GM23338 (cell line): ENCODE data around the gene MAP4K1. TPM values are rescaled to one million over a fixed set of nuclear protein-coding genes. Genes with fewer than 3 reads are reported as not detected.

Source experiments
- ATAC-seq: fragments of 200-7000 bp; cut with Tn5 transposase; 3 replicates; pipeline ENCODE4 v1.9.1; 2020
- DNase-seq: peaks from one replicate; pipeline ENCODE4 v3.0.0-alpha.2; 2015; ENCODE audit warnings: low spot score
- H2AFZ ChIP-seq: fragments of 200-600 bp; sonication (generic); 2 replicates; pipeline ENCODE4 v1.8.0; 2016; ENCODE audit warnings: antibody characterized with exemption, mild to moderate bottlenecking, moderate library complexity
- H3F3A ChIP-seq: fragments of 200-600 bp; sonication (generic); replicated peaks from 2 replicates; pipeline ENCODE4 v1.8.0; 2017; ENCODE audit warnings: antibody characterized with exemption, mixed run types, low read depth
- H3K27ac ChIP-seq: fragments of 200-600 bp; sonication (generic); 2 replicates; pipeline ENCODE4 v1.6.1; 2016; ENCODE audit warnings: low read depth
- H3K27me3 ChIP-seq: fragments of 200-600 bp; sonication (generic); 2 replicates; pipeline ENCODE4 v1.8.0; 2016; ENCODE audit warnings: mild to moderate bottlenecking, mixed run types, moderate library complexity; ENCODE audit not compliant: insufficient read depth
- H3K36me3 ChIP-seq: fragments of 200-600 bp; sonication (generic); 2 replicates; pipeline ENCODE4 v1.8.0; 2016; ENCODE audit warnings: mild to moderate bottlenecking; ENCODE audit not compliant: insufficient read depth
- H3K4me1 ChIP-seq: fragments of 200-600 bp; sonication (generic); 2 replicates; pipeline ENCODE4 v1.8.0; 2016; ENCODE audit warnings: mild to moderate bottlenecking, moderate library complexity; ENCODE audit not compliant: insufficient read depth
- H3K4me2 ChIP-seq: fragments of 200-600 bp; sonication (generic); 2 replicates; pipeline ENCODE4 v1.7.1; 2017; ENCODE audit warnings: mixed run types
- H3K4me3 ChIP-seq: fragments of 200-600 bp; sonication (generic); 2 replicates; pipeline ENCODE4 v1.6.1; 2016; ENCODE audit warnings: mixed run types
- H3K79me2 ChIP-seq: fragments of 200-600 bp; sonication (generic); replicated peaks from 2 replicates; pipeline ENCODE4 v1.8.0; 2017; ENCODE audit warnings: mild to moderate bottlenecking; ENCODE audit not compliant: insufficient read depth
- H3K9me2 ChIP-seq: fragments of 200-600 bp; sonication (generic); 2 replicates; pipeline ENCODE4 v1.8.0; 2017; ENCODE audit not compliant: insufficient read depth
- H4K20me1 ChIP-seq: fragments of 200-600 bp; sonication (generic); replicated peaks from 2 replicates; pipeline ENCODE4 v1.8.0; 2017; ENCODE audit warnings: mild to moderate bottlenecking; ENCODE audit not compliant: insufficient read depth
- H3K27ac Mint-ChIP-seq: 2 replicates; pipeline ENCODE4 v1.8.0; 2020; ENCODE audit warnings: inconsistent platforms, mild to moderate bottlenecking, moderate library complexity, mixed read lengths
- H3K27me3 Mint-ChIP-seq: 3 replicates; pipeline ENCODE4 v1.8.0; 2022; ENCODE audit warnings: low read depth, mild to moderate bottlenecking, moderate library complexity, mixed read lengths, inconsistent platforms; ENCODE audit not compliant: insufficient read depth, poor library complexity
- H3K36me3 Mint-ChIP-seq: 3 replicates; pipeline ENCODE4 v1.8.0; 2021; ENCODE audit warnings: low read depth, mild to moderate bottlenecking, inconsistent platforms, moderate library complexity, mixed read lengths
- H3K4me1 Mint-ChIP-seq: 3 replicates; pipeline ENCODE4 v1.8.0; 2020; ENCODE audit warnings: mild to moderate bottlenecking, inconsistent platforms, mixed read lengths
- H3K4me3 Mint-ChIP-seq: 3 replicates; pipeline ENCODE4 v1.8.0; 2021; ENCODE audit warnings: moderate library complexity, mild to moderate bottlenecking, inconsistent platforms, mixed read lengths
- H3K9me3 Mint-ChIP-seq: 3 replicates; pipeline ENCODE4 v1.8.0; 2020; ENCODE audit warnings: moderate library complexity, mild to moderate bottlenecking, inconsistent platforms, mixed read lengths
- CREB1 ChIP-seq: fragments of 250-450 bp; sonication (Bioruptor Pico); IDR thresholded peaks from 2 replicates; pipeline ENCODE4 v1.5.0; 2020; ENCODE audit warnings: low read depth, mild to moderate bottlenecking, moderate library complexity
- CTCF ChIP-seq, 2 experiments: fragments of 200-600 bp in 1 of 2; sonication (generic) in 1 of 2; conservative IDR thresholded peaks; 2 replicates each; pipeline versions ENCODE4 v1.5.1 to v1.6.1; 2016 to 2017; ENCODE audit warnings: antibody characterized with exemption in 2 of 2, low read depth in 2 of 2, mild to moderate bottlenecking in 2 of 2, moderate library complexity in 1 of 2
- ETS1 ChIP-seq: IDR thresholded peaks from 2 replicates; pipeline ENCODE4 v1.6.1; 2016; ENCODE audit warnings: antibody characterized with exemption
- EZH2 ChIP-seq: fragments of 200-600 bp; sonication (generic); IDR thresholded peaks from one replicate; pipeline ENCODE4 v1.8.0; 2017; ENCODE audit warnings: antibody characterized with exemption, mild to moderate bottlenecking, low read depth; ENCODE audit not compliant: unreplicated experiment
- EZH2phosphoT487 ChIP-seq: fragments of 200-600 bp; sonication (generic); IDR thresholded peaks from one replicate; pipeline ENCODE4 v1.8.1; 2018; ENCODE audit warnings: antibody characterized with exemption; ENCODE audit not compliant: unreplicated experiment
- JUNB ChIP-seq: IDR thresholded peaks from one replicate; pipeline ENCODE4 v1.6.1; 2016; ENCODE audit warnings: antibody characterized with exemption; ENCODE audit not compliant: unreplicated experiment
- NANOG ChIP-seq: IDR thresholded peaks from 2 replicates; pipeline ENCODE4 v1.6.1; 2016; ENCODE audit warnings: antibody characterized with exemption, borderline replicate concordance
- POLR2AphosphoS5 ChIP-seq: IDR thresholded peaks from 2 replicates; pipeline ENCODE4 v1.6.1; 2016; ENCODE audit warnings: antibody characterized with exemption, low read depth
- REST ChIP-seq: IDR thresholded peaks from one replicate; pipeline ENCODE4 v1.6.1; 2018; ENCODE audit warnings: antibody characterized with exemption; ENCODE audit not compliant: unreplicated experiment
- STAT1 ChIP-seq: IDR thresholded peaks from one replicate; pipeline ENCODE4 v1.6.1; 2016; ENCODE audit warnings: antibody characterized with exemption; ENCODE audit not compliant: unreplicated experiment
- ZNF114 ChIP-seq: fragments of 250-450 bp; sonication (Bioruptor Pico); IDR thresholded peaks from 2 replicates; pipeline ENCODE4 v1.5.0; 2020; ENCODE audit warnings: mild to moderate bottlenecking, moderate library complexity
- ZNF331 ChIP-seq: fragments of 250-450 bp; sonication (Bioruptor Pico); IDR thresholded peaks from 2 replicates; pipeline ENCODE4 v1.5.0; 2020; ENCODE audit warnings: low read depth, mild to moderate bottlenecking, moderate library complexity
- polyA plus RNA-seq: library from polyadenylated mRNA; unstranded; fragments of >200 nt; fragmentation: Nextera tagmentation; extraction: Ambion mirVana; gene quantifications from 2 replicates; pipeline ENCODE4 v1.2.1, GENCODE V29; 2016
- total RNA-seq: library from RNA; depleted of rRNA; stranded (reverse); fragments of >200 nt; shearing (Covaris generic); gene quantifications from 2 replicates; pipeline ENCODE4 v1.2.3, GENCODE V29; 2014

Gene MAP4K1
- total and polyA plus RNA-seq, 2 experiments from 2014 or later, result 7.7 to 44.6 TPM

GRCh38 chr19:38564981-38565690 lies 52.6 kb downstream of the MAP4K1 start:
- DNase-seq, result peak; percentile 67
- peaks cover 15% of the 10 kb centered on the region; the same call in 1 of the 2 replicates for H3K27me3 ChIP-seq
- H3K36me3 Mint-ChIP-seq, result peaks cover 30% of the 10 kb centered on the region
- no peak overlapping the region for H3K27ac ChIP-seq
- no peaks in the 10 kb centered on the region for H3K4me1 ChIP-seq
- peaks cover 3% of the 10 kb centered on the region; the same call in 1 of the 3 replicates for H3K9me3 Mint-ChIP-seq
- 0 out of 2 replicates have a peak, but pooled peaks cover 8% of the 10 kb centered on the region for H3F3A ChIP-seq
- H3K4me3 ChIP-seq, result peak overlapping the region; percentile 49
- no peaks in the 10 kb centered on the region for H3K4me1 Mint-ChIP-seq
- no peaks in the 10 kb centered on the region; the same call in 1 of the 2 replicates for H3K36me3 ChIP-seq
- no peaks in the 10 kb centered on the region; the same call in 1 of the 2 replicates for H4K20me1 ChIP-seq
- H3K9me2 ChIP-seq, result no peaks in the 10 kb centered on the region
- peak overlapping the region; percentile 42; the same call in 1 of the 3 replicates for H3K4me3 Mint-ChIP-seq
- no peaks in the 10 kb centered on the region for H3K79me2 ChIP-seq
- peaks cover 15% of the 10 kb centered on the region for H3K27me3 Mint-ChIP-seq
- H3K27ac Mint-ChIP-seq, result no peak overlapping the region
- peak; percentile 78 for ATAC-seq
- H2AFZ ChIP-seq, result peak overlapping the region; percentile 83
- TF ChIP-seq EZH2, result no peak
- TF ChIP-seq CREB1, result no peak
- no peak for TF ChIP-seq ZNF331
- TF ChIP-seq STAT1, result no peak
- no peak for TF ChIP-seq ETS1
- no peak for TF ChIP-seq ZNF114 (CRISPR knock-in tag)
- no peak for TF ChIP-seq EZH2phosphoT487
- TF ChIP-seq CTCF (conservative IDR thresholded peaks at IDR 0.05; ENCODE audit: low read depth in 2 of 2), result no peak
- peak overlapping the region; percentile 72 for H3K4me2 ChIP-seq

- no peak overlapping the region for H3K4me3 ChIP-seq
- H3K79me2 ChIP-seq, result no peaks in the 10 kb centered on the region
- H4K20me1 ChIP-seq, result no peaks in the 10 kb centered on the region; the same call in 1 of the 2 replicates
- H3K9me2 ChIP-seq, result no peaks in the 10 kb centered on the region
- no peak overlapping the region for H2AFZ ChIP-seq
- H3F3A ChIP-seq, result peaks cover 2% of the 10 kb centered on the region; the same call in 1 of the 2 replicates
- no peaks in the 10 kb centered on the region; the same call in 1 of the 2 replicates for H3K36me3 ChIP-seq
- no peak overlapping the region for H3K4me2 ChIP-seq
- H3K4me1 ChIP-seq, result no peaks in the 10 kb centered on the region
- H3K27me3 ChIP-seq, result peaks cover 15% of the 10 kb centered on the region; the same call in 1 of the 2 replicates
- DNase-seq (no peak), ATAC-seq (no peak)
- peaks cover 35% of the 10 kb centered on the region for H3K36me3 Mint-ChIP-seq
- H3K4me3 Mint-ChIP-seq, result no peak overlapping the region
- no peaks in the 10 kb centered on the region for H3K4me1 Mint-ChIP-seq
- H3K27ac Mint-ChIP-seq, result no peak overlapping the region
- H3K27me3 Mint-ChIP-seq, result peaks cover 16% of the 10 kb centered on the region
- H3K27ac ChIP-seq, result no peak overlapping the region
- H3K9me3 Mint-ChIP-seq, result peaks cover 3% of the 10 kb centered on the region; the same call in 1 of the 3 replicates
- TF ChIP-seq ZNF114 (CRISPR knock-in tag) (no peak), ZNF331 (no peak), EZH2 (no peak), POLR2AphosphoS5 (no peak), CREB1 (no peak), JUNB (no peak), ETS1 (no peak), NANOG (no peak), STAT1 (no peak), REST (no peak)
Observed at GRCh38 chr19:38563475-38563874, 54.3 kb downstream of the MAP4K1 start.
